Activated CD4-positive, alpha-beta T cell treated with anti-CD3 and anti-CD28 coated beads, Interleukin-2, amount 50 U/mL, for 48 hours (primary cell): ENCODE results near the gene KLF4.

Experiments used
- DNase-seq, 2 experiments: peaks; one replicate each; pipeline ENCODE4 v3.0.0-alpha.2; 2020

Gene KLF4

GRCh38 chr9:107487521-107488374, 1.8 kb downstream of the KLF4 start:
- DNase-seq: peak in 1 of 2 experiments; percentile 29

GRCh38 chr9:107486674-107487520, 2.7 kb downstream of the KLF4 start:
- DNase-seq: no peak

GRCh38 chr9:107485458-107486043, 4.0 kb downstream of the KLF4 start:
- no peak for DNase-seq

GRCh38 chr9:107484117-107484723, 5.3 kb downstream of the KLF4 start:
- no peak for DNase-seq

- no peak for DNase-seq
These were observed 5.9 kb downstream of the KLF4 start for GRCh38 chr9:107483666-107484065.

GRCh38 chr9:107481035-107481434, 8.5 kb downstream of the KLF4 start:
- no peak for DNase-seq

GRCh38 chr9:107480386-107480789, 9.2 kb downstream of the KLF4 start:
- no peak for DNase-seq

GRCh38 chr9:107478805-107479204, 10.8 kb downstream of the KLF4 start:
- no peak for DNase-seq

- DNase-seq: no peak
These were observed 15.4 kb downstream of the KLF4 start for GRCh38 chr9:107474124-107474523.

GRCh38 chr9:107472581-107473340, 16.8 kb downstream of the KLF4 start:
- no peak for DNase-seq

- DNase-seq: no peak
These were observed 18.0 kb downstream of the KLF4 start for GRCh38 chr9:107471552-107471951.

- DNase-seq: no peak
These were observed 22.2 kb downstream of the KLF4 start for GRCh38 chr9:107467416-107467815.

GRCh38 chr9:107466826-107467225, 22.7 kb downstream of the KLF4 start:
- no peak for DNase-seq

- DNase-seq: peak; percentile 33 to 49
These were observed 23.8 kb downstream of the KLF4 start for GRCh38 chr9:107465467-107466451.

GRCh38 chr9:107464516-107464915, 25.1 kb downstream of the KLF4 start:
- no peak for DNase-seq

- DNase-seq: no peak
These were observed 26.9 kb downstream of the KLF4 start for GRCh38 chr9:107462691-107463090.

- DNase-seq: no peak
These were observed 29.2 kb downstream of the KLF4 start for GRCh38 chr9:107460153-107461023.

- DNase-seq: no peak
These were observed 34.0 kb downstream of the KLF4 start for GRCh38 chr9:107455425-107456135.

- DNase-seq: no peak
These were observed 36.1 kb downstream of the KLF4 start for GRCh38 chr9:107453479-107453878.
